DND-41 (cell line): ENCODE results near the gene RNF10.

ENCODE experiments used
- CTCF ChIP-seq: IDR thresholded peaks from 2 replicates; pipeline ENCODE4 v1.5.1; 2012; ENCODE audit warnings: borderline replicate concordance, low read length, moderate library complexity, mild to moderate bottlenecking; ENCODE audit not compliant: poor library complexity, severe bottlenecking; ENCODE audit errors: extremely low read depth
- EZH2 ChIP-seq: IDR thresholded peaks from 3 replicates; pipeline ENCODE4 v1.6.1; 2012; ENCODE audit warnings: borderline replicate concordance, low read depth, mild to moderate bottlenecking, moderate library complexity, low read length, inconsistent platforms; ENCODE audit not compliant: severe bottlenecking

- TF ChIP-seq CTCF = no peak
- no peak for TF ChIP-seq EZH2
These were observed 10.5 kb downstream of the RNF10 start for GRCh38 chr12:120544691-120545090.
